Panc1 (cell line): ENCODE results near the gene GULP1. TPM values are rescaled to one million over a fixed set of nuclear protein-coding genes. Genes with fewer than 3 reads are reported as not detected.

ENCODE experiments used
- ATAC-seq: fragments of 200-7000 bp; cut with Tn5 transposase; 2 replicates; pipeline ENCODE4 v1.9.1; 2020; ENCODE audit warnings: mild to moderate bottlenecking, moderate library complexity
- BruUV-seq: library from RNA; stranded (reverse); fragments of 400-500 nt; replicated peaks from 2 replicates; lab custom pipeline; 2021; lab: Mats Ljungman, UMichigan
- CTCF ChIA-PET: fragments of 300-600 bp; sonication (Branson Sonifier 250); formaldehyde crosslinking; loops from one replicate; lab custom pipeline; 2022; ENCODE audit warnings: antibody characterized with exemption; lab: Charles Lee
- POLR2A ChIA-PET: fragments of 300-600 bp; sonication (Branson Sonifier 250); formaldehyde crosslinking; loops from one replicate; lab custom pipeline; 2022; ENCODE audit warnings: antibody characterized with exemption; lab: Charles Lee
- DNase-seq: peaks from one replicate; pipeline ENCODE4 v3.0.0-alpha.2; 2010; ENCODE audit warnings: low read depth, low spot score
- H3K27ac ChIP-seq: 2 replicates; pipeline ENCODE4 v1.5.1; 2011; ENCODE audit warnings: mild to moderate bottlenecking, low read length, inconsistent platforms
- H3K27me3 ChIP-seq: fragments of 200-500 bp; sonication (Bioruptor generic); 2 replicates; pipeline ENCODE4 v1.6.0; 2014; ENCODE audit warnings: low read length, inconsistent platforms; ENCODE audit not compliant: control insufficient read depth, insufficient read depth
- H3K36me3 ChIP-seq: fragments of 200-500 bp; sonication (Bioruptor generic); 2 replicates; pipeline ENCODE4 v1.5.1; 2014; ENCODE audit warnings: inconsistent platforms, mild to moderate bottlenecking, low read length, moderate library complexity; ENCODE audit not compliant: control insufficient read depth, insufficient read depth
- H3K4me1 ChIP-seq: 2 replicates; pipeline ENCODE4 v1.5.1; 2011; ENCODE audit warnings: inconsistent platforms, mild to moderate bottlenecking, low read length, moderate library complexity; ENCODE audit not compliant: control insufficient read depth, insufficient read depth
- H3K4me3 ChIP-seq, 2 experiments: 2 replicates each; pipeline ENCODE4 v1.5.1; 2011 to 2012; ENCODE audit warnings: low read depth in 2 of 2, low read length in 2 of 2, mild to moderate bottlenecking in 2 of 2, inconsistent platforms in 1 of 2, moderate library complexity in 1 of 2
- H3K9me3 ChIP-seq: fragments of 200-500 bp; sonication (Bioruptor generic); 2 replicates; pipeline ENCODE4 v1.5.1; 2014; ENCODE audit warnings: low read depth, mild to moderate bottlenecking, inconsistent platforms, low read length, moderate library complexity; ENCODE audit not compliant: control insufficient read depth, insufficient read depth
- CTCF ChIP-seq: fragments of 450-650 bp; IDR thresholded peaks from 2 replicates; pipeline ENCODE4 v1.5.1; 2017; ENCODE audit warnings: mild to moderate bottlenecking
- POLR2AphosphoS5 ChIP-seq: IDR thresholded peaks from 2 replicates; pipeline ENCODE4 v1.6.1; 2012; ENCODE audit warnings: mild to moderate bottlenecking, low read depth, low read length, moderate library complexity
- REST ChIP-seq, 2 experiments: IDR thresholded peaks; 2 replicates each; pipeline ENCODE4 v1.6.1; 2011 to 2012; ENCODE audit warnings: low read depth in 2 of 2, control low read depth in 1 of 2, low read length in 1 of 2, mild to moderate bottlenecking in 1 of 2, moderate library complexity in 1 of 2; ENCODE audit not compliant: insufficient read depth in 1 of 2
- SIN3A ChIP-seq: IDR thresholded peaks from 2 replicates; pipeline ENCODE4 v1.6.1; 2012; ENCODE audit warnings: low read depth, mild to moderate bottlenecking, low read length, moderate library complexity, borderline replicate concordance; ENCODE audit not compliant: insufficient read depth
- TCF7L2 ChIP-seq: IDR thresholded peaks from 2 replicates; pipeline ENCODE4 v1.6.1; 2011; ENCODE audit warnings: mild to moderate bottlenecking, low read depth, low read length, inconsistent platforms
- in situ Hi-C: cut with HindIII; loops from 2 replicates; pipeline ENCODE4 v1.10.0; 2016; ENCODE audit warnings: low sequenced_read_pairs, low pct_unique_long_range_greater_than_20kb
- intact Hi-C: fragments of 100-400 bp; cut with micrococcal nuclease; formaldehyde crosslinking; loops from one replicate; pipeline ENCODE4 v1.10.0; 2022; ENCODE audit not compliant: unreplicated experiment
- total RNA-seq: library from RNA; stranded (reverse); gene quantifications from one replicate; pipeline ENCODE4 v1.2.1, GENCODE V29; 2021; ENCODE audit not compliant: unreplicated experiment

Gene GULP1
- total RNA-seq, 1 experiment from 2014 or later = 51.5 TPM

- no TSS peak for BruUV-seq
- no peaks in the 10 kb centered on the region for H3K27me3 ChIP-seq
- TF ChIP-seq TCF7L2 (no peak), CTCF (no peak), POLR2AphosphoS5 (no peak), REST (IDR thresholded peaks at IDR 0.05; ENCODE audit: insufficient read depth in 1 of 2, low read depth in 2 of 2, low read length in 1 of 2) (no peak), SIN3A (no peak)
- no peak overlapping the region for H3K4me3 ChIP-seq
- in situ Hi-C loops = no loop called here
- DNase-seq (no peak), ATAC-seq (no peak)
- H3K4me1 ChIP-seq = no peaks in the 10 kb centered on the region
- ChIA-PET POLR2A (no interaction called here), CTCF (no interaction called here)
- H3K27ac ChIP-seq = no peak overlapping the region
- no peaks in the 10 kb centered on the region for H3K36me3 ChIP-seq
- no peaks in the 10 kb centered on the region; the same call in 1 of the 2 replicates for H3K9me3 ChIP-seq
- intact Hi-C loops = no loop called here
Observed at GRCh38 chr2:188267776-188268175, 23.9 kb upstream of the GULP1 start.

GRCh38 chr2:188269004-188269403 is 22.7 kb upstream of the GULP1 start:
- Histone ChIP-seq H3K4me1 (no peaks in the 10 kb centered on the region), H3K4me3 (no peak overlapping the region), H3K27me3 (no peaks in the 10 kb centered on the region), H3K27ac (no peak overlapping the region), H3K36me3 (no peaks in the 10 kb centered on the region), H3K9me3 (no peaks in the 10 kb centered on the region; the same call in 1 of the 2 replicates)
- no TSS peak for BruUV-seq
- POLR2A ChIA-PET = no interaction called here
- no peak for DNase-seq
- CTCF ChIA-PET = no interaction called here
- no peak for ATAC-seq
- intact Hi-C loops (no loop called here), in situ Hi-C loops (no loop called here)
- no peak for TF ChIP-seq POLR2AphosphoS5
- TF ChIP-seq TCF7L2 = no peak
- no peak for TF ChIP-seq CTCF
- no peak for TF ChIP-seq SIN3A
- TF ChIP-seq REST (IDR thresholded peaks at IDR 0.05; ENCODE audit: insufficient read depth in 1 of 2, low read depth in 2 of 2, low read length in 1 of 2) = no peak
